Panc1 (cell line): ENCODE results near the gene DDAH1.

Experiments used
- CTCF ChIP-seq: fragments of 450-650 bp; IDR thresholded peaks from 2 replicates; pipeline ENCODE4 v1.5.1; 2017; ENCODE audit warnings: mild to moderate bottlenecking
- POLR2AphosphoS5 ChIP-seq: IDR thresholded peaks from 2 replicates; pipeline ENCODE4 v1.6.1; 2012; ENCODE audit warnings: mild to moderate bottlenecking, low read depth, low read length, moderate library complexity
- REST ChIP-seq, 2 experiments: IDR thresholded peaks; 2 replicates each; pipeline ENCODE4 v1.6.1; 2011 to 2012; ENCODE audit warnings: low read depth in 2 of 2, control low read depth in 1 of 2, low read length in 1 of 2, mild to moderate bottlenecking in 1 of 2, moderate library complexity in 1 of 2; ENCODE audit not compliant: insufficient read depth in 1 of 2
- SIN3A ChIP-seq: IDR thresholded peaks from 2 replicates; pipeline ENCODE4 v1.6.1; 2012; ENCODE audit warnings: low read depth, mild to moderate bottlenecking, low read length, moderate library complexity, borderline replicate concordance; ENCODE audit not compliant: insufficient read depth
- TCF7L2 ChIP-seq: IDR thresholded peaks from 2 replicates; pipeline ENCODE4 v1.6.1; 2011; ENCODE audit warnings: mild to moderate bottlenecking, low read depth, low read length, inconsistent platforms

DNA sequence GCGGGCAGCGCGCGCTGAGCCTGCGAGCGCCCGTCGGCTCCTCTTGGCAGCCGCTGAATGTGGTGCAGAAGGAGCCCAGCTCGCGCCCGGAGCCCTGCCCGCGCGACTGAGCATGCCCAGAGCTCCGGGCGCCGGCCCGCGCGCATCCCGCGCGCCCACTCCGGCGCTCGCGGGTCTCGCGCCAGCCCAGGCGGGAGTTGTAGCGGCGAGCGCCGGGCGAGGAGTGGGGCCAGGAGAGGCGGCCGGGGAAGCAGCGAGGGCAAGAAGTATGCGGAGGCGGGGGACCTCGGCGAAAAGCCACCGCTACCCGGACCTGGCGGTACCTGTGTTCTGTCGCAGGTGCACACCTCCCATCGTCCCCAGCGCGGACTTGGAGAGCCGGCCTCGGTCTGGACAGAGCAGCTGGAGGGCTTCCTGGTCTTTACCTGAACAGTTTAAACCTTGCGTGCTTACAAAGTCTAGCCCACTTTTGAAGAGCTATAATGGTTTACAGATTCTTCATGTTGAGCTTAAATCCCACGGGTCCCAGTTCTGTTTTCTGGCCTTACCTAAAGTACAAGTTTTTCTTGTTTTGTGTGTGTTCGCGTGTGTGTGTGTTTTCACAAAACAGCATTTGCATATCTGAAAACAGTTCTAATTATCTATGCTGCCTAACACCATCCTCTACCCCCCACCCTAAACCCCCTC lies at the start of gene DDAH1:
- TF ChIP-seq CTCF: no peak
- peak; percentile 75 for TF ChIP-seq POLR2AphosphoS5
- no peak for TF ChIP-seq REST (IDR thresholded peaks at IDR 0.05; ENCODE audit: insufficient read depth in 1 of 2, low read depth in 2 of 2, low read length in 1 of 2)
- peak; percentile 74; the same call in 1 of the 2 replicates for TF ChIP-seq TCF7L2
- TF ChIP-seq SIN3A: no peak; the same call in 1 of the 2 replicates
